PC-9 (cell line): ENCODE measurements around the gene CBLN3.

Experiments
- EZH2 ChIP-seq: fragments of 200-600 bp; sonication (generic); IDR thresholded peaks from 2 replicates; pipeline ENCODE4 v1.8.0; 2017; ENCODE audit warnings: antibody characterized with exemption, low read depth
- TF ChIP-seq, protein P1 (sequence below): fragments of 200-600 bp; sonication (generic); conservative IDR thresholded peaks from 2 replicates; pipeline ENCODE4 v1.6.1; 2017; ENCODE audit warnings: mixed run types, antibody characterized with exemption, mild to moderate bottlenecking, moderate library complexity

DNA sequence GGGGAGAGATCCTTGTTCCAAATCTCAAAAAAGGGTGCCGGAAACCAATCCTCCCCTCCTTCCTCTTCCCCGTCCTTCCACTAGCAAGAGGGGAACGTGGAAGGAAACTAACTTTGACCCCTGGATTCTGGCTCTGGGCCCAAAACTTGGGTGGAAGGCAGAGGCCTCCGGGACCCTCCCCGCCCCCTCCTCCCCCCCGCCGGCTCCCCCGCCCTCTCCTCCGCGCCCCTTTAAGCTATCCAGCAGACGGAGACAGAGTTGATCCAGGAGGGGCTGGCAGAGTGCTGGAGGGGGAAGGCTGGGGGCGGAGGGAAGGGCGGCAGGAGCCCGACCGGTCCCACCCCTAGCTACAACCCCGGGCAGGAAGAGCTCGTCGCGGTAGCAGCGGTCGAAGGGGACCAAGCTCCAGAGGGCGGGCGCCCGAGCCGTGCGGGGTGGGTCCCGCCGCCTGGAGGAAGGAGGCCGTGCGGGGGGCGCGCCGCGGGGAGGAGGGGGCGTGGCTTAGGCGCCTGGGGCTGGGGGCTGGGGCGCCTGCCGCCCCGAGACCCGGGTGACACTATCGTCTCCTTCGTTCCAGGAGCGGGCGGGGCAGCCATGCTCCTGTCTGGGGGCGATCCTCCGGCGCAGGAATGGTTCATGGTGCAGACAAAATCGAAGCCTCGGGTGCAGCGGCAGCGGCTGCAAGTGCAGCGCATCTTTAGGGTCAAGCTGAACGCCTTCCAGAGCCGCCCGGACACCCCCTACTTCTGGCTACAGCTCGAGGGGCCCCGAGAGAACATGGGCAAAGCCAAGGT, 30.6 kb downstream of the CBLN3 start, which contains the start of gene NYNRIN:
- TF ChIP-seq, protein P1, sequence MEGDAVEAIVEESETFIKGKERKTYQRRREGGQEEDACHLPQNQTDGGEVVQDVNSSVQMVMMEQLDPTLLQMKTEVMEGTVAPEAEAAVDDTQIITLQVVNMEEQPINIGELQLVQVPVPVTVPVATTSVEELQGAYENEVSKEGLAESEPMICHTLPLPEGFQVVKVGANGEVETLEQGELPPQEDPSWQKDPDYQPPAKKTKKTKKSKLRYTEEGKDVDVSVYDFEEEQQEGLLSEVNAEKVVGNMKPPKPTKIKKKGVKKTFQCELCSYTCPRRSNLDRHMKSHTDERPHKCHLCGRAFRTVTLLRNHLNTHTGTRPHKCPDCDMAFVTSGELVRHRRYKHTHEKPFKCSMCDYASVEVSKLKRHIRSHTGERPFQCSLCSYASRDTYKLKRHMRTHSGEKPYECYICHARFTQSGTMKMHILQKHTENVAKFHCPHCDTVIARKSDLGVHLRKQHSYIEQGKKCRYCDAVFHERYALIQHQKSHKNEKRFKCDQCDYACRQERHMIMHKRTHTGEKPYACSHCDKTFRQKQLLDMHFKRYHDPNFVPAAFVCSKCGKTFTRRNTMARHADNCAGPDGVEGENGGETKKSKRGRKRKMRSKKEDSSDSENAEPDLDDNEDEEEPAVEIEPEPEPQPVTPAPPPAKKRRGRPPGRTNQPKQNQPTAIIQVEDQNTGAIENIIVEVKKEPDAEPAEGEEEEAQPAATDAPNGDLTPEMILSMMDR: no peak
- TF ChIP-seq EZH2: no peak
